ENCODE measurements around the gene UROC1.

UROC1 gene

DNA sequence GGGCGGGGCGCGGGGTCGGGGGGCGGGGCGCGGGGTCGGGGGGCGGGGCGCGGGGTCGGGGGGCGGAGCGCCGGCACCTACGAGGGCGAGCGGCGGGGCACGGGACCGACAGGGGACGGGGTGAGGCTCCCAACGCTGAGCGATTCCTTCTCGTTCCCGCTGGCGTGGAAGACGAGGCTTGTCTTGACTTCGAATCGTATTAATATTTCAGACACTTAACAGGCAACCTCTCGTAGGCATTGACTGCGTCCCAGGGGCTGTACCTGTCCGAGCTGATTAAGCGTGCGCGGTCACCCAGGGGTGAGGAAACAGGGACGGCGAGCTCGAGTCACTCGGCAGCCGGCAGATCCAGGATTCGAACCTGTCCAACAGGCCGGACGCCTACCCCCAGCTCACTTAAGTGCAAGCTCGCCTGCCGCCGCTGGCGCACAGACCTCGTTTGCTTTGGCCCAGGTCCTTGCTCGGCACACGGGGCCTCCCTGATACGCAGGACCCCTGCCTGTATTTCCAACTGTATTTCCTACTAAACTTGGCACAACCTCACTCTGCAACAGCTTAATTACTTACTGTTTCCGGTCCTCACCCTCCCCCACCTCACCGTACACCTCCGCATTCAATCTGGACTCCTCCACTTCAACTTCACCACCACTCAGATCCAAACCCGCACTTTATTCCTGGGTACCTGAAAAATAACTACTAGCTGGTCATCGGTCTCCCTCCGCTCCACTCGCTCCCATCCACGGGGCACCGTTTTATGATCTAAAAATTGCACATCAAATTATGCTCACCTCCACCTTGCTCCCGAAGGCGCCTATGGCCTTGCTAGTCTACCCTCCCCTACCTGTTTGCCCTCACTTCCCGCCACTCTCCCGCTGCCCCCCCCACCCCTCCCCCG lies 41.2 kb downstream of the UROC1 start:
- DNase-seq: peak; percentile 52

DNA sequence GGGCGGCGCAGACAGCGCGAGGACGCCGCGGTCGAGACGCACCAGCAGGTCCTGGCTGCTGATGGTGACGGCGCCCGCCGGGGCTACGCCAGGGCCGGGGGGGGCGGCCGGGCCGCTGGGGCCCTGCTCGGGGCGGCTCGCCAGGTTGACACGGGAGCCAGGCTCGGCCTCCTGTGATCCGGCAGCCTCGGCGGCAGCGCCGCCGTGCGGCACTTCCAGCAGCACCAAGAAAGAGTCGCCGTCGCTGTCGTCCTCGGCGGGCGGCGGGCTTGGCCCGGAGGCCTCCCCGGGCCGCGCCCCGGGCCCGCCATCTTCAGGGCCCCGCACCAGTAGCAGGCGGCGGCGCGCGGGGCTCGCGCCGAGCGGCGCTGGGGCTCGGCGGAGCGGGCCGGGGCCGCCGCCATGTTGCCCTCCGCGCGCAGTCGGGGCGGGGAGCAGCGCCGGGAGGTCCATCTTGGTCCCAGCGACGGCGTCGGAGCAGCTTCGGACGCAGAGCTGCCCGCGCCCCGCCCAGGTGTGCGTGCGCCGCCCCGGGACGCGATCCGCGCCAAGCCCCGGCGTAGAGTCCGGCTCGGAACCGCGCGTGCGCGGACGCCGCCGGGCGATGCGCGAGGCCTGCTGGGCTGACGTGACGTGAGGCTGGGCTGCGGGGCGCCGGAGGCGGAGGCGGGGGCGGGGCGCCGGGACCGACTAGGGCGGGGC lies 42.0 kb downstream of the UROC1 start, which contains the start of gene ZXDC:
ZXDC (minus strand) TSS at position 479 of the 702 bp plus-strand sequence; CDS start at position 453, 26 bp downstream.
- peak; percentile 85 for DNase-seq

DNA sequence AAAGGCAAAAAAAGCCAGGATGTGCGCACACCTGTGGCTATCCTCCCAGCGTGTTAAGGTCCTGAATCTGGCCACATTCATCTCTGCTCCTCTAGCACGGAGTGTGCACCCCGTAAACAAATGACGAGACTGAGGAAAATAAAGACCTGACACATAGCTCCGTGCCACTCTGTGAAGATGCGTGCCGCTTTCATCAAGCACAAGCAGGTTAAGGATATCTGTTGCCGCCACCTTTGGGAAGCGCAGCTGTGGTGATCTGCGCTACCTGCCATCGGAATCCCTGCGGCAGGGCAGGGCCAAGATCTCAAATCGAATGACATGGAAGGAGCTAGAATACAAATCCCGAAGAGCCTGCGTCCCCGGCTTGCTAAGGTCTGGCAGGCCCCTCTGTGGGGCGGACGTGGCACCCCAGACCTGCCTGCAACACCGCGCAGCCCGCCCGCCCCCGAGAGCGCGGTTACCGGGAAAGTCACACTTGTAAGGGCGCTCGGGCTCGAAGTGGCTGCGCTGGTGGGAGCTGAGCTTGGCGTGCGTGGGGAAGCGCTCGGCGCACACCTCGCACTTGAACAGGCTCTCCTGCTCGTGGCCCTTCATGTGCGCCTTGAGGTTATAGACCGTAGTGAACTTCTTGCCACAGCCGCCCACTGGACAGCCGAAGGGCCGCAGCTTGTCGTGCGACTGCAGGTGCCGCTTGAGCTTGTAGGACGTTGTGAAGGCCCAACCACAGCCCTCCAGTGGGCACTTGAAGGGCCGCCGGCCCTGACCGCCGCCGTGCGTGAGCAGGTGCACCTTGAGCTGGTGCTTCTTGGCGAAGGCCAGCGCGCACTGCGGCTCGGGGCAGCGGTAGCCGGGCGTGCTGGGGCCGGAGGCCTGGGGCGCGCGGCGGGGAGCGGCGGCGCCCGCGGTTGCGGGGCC lies 42.8 kb downstream of the UROC1 start:
- DNase-seq: peak; percentile 31

DNA sequence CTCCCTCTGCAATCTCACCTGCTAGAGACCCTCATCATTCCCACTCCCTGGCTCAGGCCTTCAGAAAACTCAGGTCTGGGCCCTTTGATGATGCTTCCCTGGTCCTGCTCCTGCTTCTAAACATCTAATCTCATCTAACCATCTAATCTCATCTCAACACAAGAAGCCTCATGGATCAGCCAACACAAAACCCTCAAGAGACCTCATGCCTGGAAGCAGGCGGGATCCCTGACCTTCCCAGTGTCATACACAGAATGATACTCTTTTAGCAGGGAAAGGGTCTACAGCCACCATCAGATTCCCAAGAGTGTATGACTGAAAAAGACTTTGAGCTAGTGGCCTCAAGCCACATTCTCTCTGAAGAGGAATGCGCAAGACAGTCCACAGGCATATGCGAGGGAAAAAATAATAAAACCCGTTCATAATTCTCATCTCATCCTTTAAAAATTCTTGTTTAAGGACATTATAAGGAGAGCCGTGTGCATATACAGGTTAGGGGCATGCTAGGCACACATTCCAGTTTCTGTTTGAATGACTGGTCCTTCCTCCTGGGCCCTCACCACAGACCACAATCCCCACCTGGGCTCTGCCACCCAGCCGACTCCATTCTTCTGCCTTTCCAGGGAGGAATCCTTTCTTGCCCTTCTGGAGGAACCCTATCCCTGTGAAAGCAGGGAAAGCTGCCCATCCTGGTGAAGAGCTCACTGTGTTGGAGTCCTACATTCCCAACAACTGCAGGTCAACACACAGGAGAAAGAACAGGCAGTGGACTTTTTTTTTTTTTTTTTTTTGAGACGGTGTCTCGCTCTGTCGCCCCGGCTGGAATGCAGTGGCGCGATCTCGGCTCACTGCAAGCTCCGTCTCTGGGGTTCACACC lies 44.0 kb downstream of the UROC1 start:
- DNase-seq: peak; percentile 5

DNA sequence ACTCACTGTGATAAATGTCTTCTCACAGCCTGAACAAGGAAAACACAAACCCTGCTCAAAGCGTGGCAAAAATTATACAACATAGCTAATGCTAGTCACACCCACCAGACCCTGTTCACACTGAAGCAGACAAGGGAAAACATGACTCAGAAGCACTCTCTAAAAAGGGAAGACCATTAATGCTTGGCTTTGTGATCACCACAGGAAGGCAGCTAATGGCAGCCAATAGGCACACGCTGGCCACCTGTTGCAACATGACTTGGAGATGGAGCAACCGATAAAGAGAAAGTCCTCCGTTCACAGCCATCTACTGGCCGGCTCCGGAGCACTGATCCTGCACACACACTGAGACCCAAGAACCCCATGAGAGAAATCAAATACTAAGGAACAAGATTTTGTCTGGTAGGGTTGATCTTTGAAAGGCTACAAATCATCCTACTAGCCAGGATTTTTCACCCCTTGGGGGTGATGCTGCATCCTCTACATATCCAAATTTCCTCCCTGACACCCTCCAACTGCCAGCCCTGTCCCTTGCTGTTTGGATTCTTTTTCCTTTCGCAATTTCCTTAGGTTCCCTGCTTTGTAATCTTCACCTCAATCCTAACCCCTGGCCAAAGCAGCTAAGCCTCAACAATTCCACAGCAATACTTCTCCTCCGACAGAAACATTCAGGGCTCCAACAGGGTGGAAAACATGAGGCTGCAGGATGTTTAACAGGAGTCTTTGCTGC lies 45.1 kb downstream of the UROC1 start:
- DNase-seq: peak; percentile 16

DNA sequence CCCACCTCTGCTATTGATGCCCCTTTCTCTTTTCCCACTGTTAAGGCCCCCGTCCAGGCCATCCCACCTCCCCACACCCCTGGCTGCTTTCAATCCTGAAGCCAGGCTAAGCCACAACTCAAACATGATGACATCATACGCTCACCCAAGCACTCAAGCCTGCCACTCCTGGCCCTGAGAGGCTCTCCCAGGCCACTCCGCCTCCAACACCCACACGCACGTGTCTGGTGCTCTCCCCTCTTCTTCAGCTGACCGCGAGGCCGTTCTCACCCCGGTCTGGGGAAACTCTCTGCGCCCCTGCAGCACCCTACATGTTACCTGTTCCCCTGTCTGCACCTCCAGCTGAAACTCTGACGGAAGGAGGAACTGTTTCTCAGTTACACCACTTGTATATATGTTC lies 48.1 kb downstream of the UROC1 start:
- DNase-seq: no peak

DNA sequence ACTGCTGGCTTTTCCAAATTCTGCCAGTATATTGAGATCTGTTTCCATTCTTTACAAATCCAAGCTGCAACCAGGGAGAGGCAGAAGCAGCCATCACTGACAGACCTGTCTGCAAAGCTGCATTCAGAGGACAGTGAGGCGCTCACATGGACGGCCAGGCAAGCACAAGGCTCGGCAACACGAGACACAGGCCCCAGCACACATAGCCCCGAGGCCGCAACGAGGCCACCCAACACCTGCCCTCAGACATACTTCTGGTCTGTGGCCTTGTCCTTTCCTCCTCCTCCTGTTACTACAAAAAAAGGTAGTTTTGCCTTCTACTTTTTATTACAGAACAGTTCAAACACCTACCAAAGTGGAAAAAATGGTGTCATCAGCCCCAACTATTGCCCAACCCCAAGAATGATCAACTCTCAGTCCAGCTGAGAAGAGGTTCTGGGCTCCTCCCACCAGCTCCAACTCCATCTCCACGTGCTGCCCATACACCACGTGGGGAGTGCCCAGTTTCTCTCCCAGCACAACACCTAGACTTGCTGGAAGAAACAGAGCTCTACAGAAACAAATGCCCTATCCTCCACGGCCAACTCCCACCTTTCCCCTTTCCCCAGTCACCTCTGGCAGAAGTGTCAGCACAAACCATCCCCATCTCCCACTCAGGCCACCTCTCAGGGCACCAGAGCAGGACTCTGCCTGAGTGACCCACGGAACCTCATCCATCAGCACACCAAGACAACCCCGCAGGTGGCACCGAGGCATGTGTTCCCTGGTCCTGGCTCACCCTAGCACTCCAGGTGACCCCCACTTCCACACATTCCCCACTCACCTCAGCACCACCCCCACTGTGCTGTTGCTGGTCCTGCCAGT lies 49.3 kb downstream of the UROC1 start:
- no peak for DNase-seq

DNA sequence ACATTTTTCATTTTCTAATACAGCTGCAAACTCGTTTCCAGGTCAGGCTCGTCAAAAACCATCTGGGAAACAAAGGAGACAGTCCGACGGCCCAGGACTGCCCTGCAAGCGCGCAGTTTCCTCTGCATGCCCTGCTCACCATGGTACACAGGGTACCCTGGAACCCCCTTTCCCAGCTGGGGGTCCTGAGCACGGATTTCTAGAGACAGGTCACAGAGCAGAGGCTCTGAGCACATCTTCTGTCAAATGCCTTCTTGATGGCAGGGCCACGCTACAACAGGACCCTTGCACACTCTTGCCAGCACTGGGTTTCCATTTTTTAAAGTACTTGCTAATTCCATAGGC lies 50.0 kb downstream of the UROC1 start:
- DNase-seq: no peak

DNA sequence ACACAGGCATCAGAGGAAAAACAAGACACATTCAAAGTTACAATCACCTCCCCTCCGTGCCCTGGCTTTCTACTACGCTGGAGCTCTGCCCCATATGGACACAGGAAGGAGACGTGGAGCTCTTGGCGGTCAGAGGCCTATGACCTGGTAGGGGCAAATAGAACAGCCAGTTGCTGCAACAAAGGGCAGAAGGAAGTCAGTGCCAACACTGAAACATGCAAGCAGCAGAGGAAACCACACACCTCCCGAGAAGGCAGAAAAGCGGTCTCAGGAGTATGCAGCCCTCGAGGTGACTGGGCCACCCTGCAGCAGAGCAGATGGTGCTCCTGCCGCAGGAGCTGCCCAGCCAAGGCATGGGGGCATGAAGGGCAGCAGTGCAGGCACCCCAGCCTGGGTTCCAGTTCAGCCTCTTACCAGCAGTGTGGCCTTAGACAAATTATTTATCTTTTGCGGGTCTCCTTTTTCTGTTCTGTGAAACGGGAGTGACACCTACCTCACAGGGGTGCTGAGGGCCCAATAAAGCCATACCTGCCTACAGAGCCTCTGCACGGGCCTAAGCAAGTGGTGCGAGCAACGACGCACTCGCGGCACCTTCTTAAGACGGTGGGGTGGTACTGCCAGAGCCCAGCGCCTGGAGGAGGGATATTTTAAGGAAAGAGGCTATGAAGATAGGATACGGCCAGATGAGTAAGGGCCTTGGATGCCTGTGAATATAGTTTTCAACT lies 50.5 kb downstream of the UROC1 start:
- DNase-seq: no peak

DNA sequence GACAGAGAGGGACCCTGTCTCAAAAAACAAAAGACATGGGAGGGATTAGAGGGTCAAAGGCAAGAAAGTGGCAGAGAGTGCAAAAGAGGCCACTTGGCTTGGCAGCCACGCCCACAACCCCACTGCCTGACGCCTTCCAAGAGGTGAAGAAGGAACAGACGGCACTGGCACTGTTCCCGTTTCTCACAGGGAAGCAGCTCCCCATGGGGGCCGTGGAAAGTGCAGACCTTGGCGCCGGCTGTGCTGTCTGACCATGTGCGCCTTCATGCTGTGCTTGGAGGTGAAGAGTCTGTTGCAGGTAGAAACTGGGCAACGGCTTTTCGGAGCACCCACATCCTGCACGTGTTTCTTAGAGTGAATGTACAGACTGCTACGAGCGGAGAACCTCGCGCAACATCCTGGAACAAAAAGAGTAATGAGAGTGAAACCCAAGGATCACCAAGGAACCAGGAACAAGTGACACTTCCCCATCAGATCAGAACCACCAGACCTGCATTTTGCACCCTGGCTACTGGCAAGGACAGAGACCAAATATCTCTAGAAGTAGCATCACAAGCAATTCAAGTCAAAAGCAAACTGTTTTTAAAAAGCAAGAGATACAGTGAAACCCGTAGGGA lies 51.5 kb downstream of the UROC1 start:
- no peak for DNase-seq

DNA sequence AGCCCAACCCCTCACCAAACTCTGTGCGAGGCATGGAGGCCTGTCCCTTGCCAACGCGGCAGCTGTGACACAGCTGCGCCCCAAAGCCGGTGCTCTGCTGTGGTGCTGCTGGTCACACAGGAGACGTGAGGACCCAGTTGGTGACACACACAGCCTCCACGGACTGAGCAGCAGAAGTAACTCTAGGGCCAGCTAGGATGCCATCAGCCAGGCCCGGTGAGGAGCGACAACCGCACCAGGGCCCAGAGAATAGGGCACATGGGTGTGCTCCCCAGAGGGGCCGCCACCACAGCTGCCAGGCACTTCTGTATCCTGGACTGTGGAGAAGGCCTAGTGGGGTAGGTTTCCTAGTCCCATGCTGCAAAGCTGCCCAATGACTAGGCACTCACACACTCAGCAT lies 52.6 kb downstream of the UROC1 start:
- no peak for DNase-seq

DNA sequence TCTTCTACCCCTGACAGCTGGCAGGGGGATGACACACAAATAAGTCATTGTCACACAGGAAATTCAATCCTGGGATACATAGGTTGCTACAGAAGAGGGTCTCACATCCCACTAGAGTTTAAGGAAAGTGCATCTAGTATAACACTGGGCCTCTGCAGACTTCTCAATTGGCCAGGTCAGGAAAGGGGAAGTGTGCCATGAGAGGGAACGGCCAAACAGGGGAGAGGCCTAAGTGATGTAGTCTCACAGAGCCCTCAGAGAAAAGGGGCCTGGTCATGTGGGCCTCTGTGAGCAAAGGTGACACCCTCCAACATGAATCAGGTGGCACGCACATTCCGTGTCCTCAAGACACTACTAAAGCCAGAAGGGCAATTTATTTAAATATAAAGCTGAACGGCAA lies 53.1 kb downstream of the UROC1 start:
- DNase-seq: no peak

DNA sequence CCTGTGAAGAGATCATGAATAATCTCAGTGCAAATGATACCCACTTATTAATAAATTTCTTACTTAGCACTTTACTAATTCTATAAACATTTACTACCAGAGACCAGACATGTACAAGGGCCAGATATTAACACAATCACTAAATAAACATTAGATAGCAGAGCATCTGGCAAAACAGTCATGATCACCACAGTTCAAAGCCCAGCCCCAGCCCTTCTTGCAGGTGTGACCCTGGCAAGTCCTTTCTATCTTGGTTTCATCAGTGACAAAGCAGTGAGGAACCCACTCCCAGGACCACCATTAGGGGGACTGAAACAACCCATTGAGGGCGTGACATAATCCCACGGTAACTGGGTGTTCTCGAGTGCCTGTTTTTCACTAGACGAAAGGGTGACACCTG lies 53.5 kb downstream of the UROC1 start:
- no peak for DNase-seq

DNA sequence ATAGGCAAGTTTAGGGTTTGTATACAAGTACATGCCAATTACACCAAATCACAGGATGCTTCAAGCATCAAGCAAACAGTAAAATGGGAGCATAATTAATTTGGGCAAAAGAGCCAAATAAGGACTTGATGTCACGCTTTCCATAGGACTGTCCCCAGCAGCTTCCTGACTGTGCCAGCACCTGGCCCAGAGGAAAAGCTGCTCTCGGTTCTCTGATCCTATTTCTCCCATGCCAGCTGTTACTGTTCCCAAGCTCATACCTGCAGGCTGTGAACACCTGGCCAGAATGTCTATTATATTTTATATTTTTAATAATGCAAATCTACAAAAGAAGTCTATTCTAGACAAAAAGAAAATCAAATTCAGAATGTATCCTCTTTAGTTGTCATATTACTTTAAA lies 54.1 kb downstream of the UROC1 start:
- no peak for DNase-seq

DNA sequence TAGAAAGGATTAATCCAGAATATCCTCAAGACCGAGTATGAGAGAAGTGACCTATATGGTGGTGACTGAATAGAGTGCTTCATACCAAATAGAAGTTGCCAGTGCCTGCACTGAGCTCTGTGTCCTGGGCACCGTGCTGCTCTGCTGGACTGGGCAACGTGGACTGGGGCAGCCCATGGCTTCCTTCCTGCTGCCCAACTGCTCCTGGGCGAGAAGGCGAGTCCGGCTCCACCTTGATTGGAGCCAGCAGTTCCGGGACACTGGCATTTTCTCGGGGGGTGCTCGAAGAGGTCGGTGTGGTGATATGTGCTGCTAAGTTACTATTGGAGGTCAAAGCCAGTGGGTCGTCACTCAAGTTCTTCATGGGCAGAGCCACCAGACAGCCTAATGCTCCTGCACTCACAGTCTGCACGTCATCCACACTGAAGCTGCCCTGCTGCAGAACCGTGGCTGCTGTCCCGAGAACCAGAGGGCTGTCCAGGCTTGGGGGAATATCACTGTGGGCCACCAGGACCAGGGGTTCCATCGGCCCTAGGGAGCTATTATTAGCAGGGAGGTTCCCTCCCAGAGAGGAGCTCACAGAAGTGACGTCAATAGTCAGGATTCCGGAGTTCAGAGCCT lies 56.0 kb downstream of the UROC1 start:
- no peak for DNase-seq

DNA sequence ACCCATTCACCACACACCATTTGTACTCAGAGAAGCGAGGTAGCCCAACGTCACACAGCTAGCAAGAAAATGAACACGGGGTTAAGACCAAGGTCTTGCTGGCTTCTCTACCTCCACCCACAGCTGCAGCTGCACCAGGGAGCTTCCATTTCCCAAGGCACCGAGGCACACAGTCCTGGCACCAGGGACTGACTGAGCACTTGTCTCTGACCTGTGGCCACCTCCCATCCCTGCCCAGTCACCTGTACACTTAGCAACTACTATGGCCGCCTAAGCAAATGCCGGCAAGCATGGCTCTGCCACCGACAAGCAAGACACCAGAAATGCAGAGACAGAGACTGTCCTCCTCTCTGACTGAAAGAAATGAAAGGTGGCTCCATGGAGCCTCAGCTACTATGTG lies 57.2 kb downstream of the UROC1 start:
- no peak for DNase-seq

DNA sequence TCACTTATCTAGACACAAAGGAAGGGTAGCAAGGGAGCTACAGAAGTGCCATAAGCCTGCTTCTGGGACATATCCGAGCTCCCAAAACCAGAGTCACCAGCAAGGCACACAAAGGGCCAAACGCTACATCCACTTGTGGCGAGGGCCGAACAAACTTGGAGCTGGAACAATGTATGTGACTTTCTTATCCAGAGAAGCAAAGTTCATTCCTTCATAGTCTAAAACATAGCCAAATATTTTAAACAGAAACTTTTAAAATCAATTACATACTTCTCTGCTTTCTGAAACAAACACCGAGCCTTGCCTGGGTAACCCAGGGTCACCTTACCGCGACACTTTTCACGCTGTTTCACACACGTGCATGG lies 57.8 kb downstream of the UROC1 start:
- DNase-seq: no peak

DNA sequence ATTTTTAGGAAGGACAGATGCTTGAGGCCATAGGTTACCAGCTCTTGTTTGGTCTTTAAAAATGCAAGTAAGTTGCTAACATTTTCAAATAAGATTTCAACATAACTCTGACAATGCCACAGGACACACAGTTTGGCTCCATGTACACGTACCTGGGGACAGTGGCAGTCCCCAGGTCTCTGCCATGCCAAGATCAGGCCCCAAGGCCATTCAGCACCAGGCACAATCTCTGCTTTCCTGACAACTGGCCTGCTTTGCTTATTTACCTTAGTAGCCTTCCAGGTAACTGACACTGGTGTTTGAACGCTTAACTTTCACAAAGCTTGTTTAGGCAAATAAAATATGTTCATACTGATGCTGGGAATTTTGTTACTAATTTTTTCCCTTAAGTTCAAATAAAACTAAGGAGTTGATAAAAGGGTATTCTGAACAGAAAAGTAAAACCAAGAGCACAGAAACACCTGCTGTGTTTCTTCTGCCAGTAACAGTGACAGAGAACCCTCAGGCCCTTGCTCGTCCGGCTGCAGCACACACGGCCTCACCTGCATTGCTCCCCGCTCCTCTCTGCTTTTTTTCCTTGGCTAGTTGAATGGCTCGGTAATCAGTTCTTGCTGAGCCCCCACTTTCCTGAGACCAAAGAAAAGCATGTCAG lies 58.3 kb downstream of the UROC1 start:
- DNase-seq: no peak

Data from NCI-H526 treated with DMSO at 0.1 percent for 48 hours (cell line).